GM18867 (cell line): ENCODE data around the gene EVI5L.

Experiments used
- ATAC-seq: cut with Tn5 transposase; IDR thresholded peaks from one replicate; pipeline ENCODE4 v1.9.1; 2021; ENCODE audit warnings: mild to moderate bottlenecking, moderate library complexity; ENCODE audit not compliant: unreplicated experiment

Gene EVI5L

GRCh38 chr19:7910321-7911161 is 80.5 kb downstream of the EVI5L start:
- ATAC-seq: no peak

DNA sequence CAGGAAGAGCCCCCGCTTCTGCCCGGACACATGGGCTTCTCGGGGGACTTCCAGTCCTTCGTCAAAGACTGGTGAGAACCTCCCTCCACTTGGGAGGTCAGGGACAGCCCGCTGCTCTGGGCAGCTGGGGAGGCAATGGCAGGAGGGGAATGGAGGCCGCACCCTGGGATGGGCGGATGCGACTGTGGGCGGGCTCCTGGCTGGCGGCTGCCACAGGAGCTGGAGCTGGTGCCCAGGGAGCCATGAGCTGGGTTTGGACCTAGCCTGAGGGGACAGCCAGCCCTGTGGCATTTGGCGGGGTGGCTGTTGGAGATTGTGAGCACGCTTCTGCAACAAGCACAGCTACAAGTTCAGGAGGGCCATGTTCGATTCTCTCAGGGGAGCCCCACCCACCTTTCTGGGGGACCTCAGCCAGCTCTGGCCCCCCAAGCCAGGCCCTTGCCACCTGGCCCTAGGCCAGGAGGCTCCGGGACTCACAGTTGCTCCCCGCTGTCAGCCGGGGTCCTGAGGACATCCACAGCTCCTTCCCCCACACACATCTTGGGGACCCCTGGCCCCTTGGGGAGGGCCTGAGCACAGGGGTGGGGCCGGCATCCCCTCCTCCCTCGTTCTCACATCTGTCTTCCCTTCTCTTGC is 81.6 kb downstream of the EVI5L start:
- ATAC-seq: no peak

- ATAC-seq: no peak
Observed at GRCh38 chr19:7912144-7912696, 82.2 kb downstream of the EVI5L start.

DNA sequence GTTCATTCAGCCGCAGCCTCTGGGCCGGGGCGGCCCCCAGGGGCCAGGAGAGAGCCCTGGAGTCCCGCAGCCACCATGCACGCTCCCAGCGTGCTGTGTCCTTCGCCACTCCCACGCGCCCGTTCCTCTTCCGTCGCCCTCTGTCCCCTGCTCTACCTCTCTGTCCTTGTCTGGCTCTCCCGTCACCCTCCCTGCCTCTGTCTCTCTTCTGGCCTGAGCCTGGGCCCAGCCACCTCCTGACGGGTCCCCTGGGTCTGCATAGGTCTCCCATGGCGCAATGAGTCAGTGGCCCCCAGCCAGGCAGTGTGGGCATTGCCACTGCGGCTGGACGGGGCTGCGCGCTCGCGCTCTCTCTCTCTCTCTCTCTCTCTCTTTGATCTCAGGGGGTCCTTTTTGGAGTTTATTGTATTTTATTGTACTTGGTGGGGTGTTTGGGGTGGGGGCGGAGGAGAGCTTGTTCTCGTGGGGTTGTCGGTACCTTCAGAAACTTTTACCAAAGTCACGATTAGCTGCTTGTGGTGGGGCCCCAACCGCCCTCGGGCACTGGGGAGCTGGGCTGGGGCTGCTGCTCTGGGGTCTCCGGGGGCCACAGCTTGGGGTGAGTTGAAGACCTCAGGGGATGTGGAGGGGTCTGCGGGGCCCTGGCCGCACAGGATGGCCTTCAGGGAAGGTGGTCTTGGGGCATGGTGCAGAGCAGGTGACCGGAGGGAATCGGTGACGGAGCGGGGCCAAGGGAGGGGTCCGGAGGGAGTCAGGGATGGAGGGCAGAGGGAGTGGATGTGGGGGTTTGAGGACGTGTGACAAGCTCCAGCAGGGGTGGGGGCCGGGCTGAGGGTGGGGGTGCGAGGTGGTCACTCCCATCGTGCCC is 82.9 kb downstream of the EVI5L start:
- ATAC-seq: no peak

DNA sequence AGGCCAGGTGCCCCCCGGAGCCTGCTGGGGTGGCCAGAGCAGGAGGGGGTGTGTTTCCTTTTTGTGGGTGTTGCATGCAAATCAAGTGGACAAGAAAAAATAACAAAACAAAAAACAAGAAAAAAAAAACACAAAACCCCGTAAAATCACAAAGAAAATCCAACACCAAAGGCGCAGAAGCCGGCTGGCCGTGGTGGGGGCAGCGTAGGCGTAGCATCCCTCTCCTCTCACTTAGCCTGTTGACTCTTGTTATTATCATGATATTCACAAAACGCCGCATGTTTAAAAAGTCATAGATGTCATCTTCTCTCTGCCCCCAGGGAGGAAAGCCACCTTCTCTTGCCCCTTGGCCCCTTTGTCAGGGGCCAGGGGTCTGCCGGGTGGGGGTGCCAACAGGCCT is 83.6 kb downstream of the EVI5L start:
- no peak for ATAC-seq

- no peak for ATAC-seq
Observed at GRCh38 chr19:7914099-7914498, 84.1 kb downstream of the EVI5L start.
